Measurements from ENCODE around the gene LPP. TPM values are rescaled to one million over a fixed set of nuclear protein-coding genes. Genes with fewer than 3 reads are reported as not detected.

The LPP gene
- total RNA-seq, 6 donors from 2014 or later: 86.0 to 196 (median 160) TPM

- H3K4me1 ChIP-seq: peaks cover 5 to 13% (median 10%) of the 10 kb centered on the region in 4 donors
- no peaks in the 10 kb centered on the region for H3K9me3 ChIP-seq
- H3K27ac ChIP-seq: no peak overlapping the region
- 80 to 81% methylated on average over 1 of the region's 1 CpG for WGBS, 2 donors
- H3K4me3 ChIP-seq: no peak overlapping the region
- TF ChIP-seq POLR2A (IDR thresholded peaks at IDR 0.05) (no peak), POLR2AphosphoS5 (IDR thresholded peaks at IDR 0.05) (no peak), CTCF (IDR thresholded peaks at IDR 0.05) (no peak), EP300 (IDR thresholded peaks at IDR 0.05) (no peak)
- H3K36me3 ChIP-seq: no peaks in the 10 kb centered on the region
- no peak for ATAC-seq (ENCODE audit: low FRiP score in 2 of 2)
- no peaks in the 10 kb centered on the region for H3K27me3 ChIP-seq
- no peak for DNase-seq
Observed at GRCh38 chr3:188764609-188765008, 610.7 kb downstream of the LPP start.

GRCh38 chr3:188769831-188770230 is 615.9 kb downstream of the LPP start:
- no peak overlapping the region for H3K27ac ChIP-seq
- H3K27me3 ChIP-seq: no peaks in the 10 kb centered on the region
- H3K4me1 ChIP-seq: peaks cover 6 to 13% (median 8%) of the 10 kb centered on the region in 4 donors
- 75 to 77% methylated on average over 3 of the region's 3 CpGs for WGBS, 2 donors
- H3K9me3 ChIP-seq: no peaks in the 10 kb centered on the region
- no peak overlapping the region for H3K4me3 ChIP-seq
- DNase-seq (no peak), ATAC-seq (ENCODE audit: low FRiP score in 2 of 2) (no peak)
- H3K36me3 ChIP-seq: no peaks in the 10 kb centered on the region
- TF ChIP-seq EP300 (IDR thresholded peaks at IDR 0.05) (no peak), POLR2AphosphoS5 (IDR thresholded peaks at IDR 0.05) (no peak), CTCF (IDR thresholded peaks at IDR 0.05) (no peak), POLR2A (IDR thresholded peaks at IDR 0.05) (no peak)

GRCh38 chr3:188772886-188773285 is 618.9 kb downstream of the LPP start:
- Histone ChIP-seq H3K36me3 (no peaks in the 10 kb centered on the region), H3K9me3 (no peaks in the 10 kb centered on the region), H3K27ac (peak overlapping the region in 2 of 4 donors; percentile 33 to 49), H3K27me3 (no peaks in the 10 kb centered on the region), H3K4me3 (no peak overlapping the region), H3K4me1 (peaks cover 6 to 9% (median 8%) of the 10 kb centered on the region in 4 donors)
- DNase-seq (peak in 1 of 2 donors; percentile 64), ATAC-seq (ENCODE audit: low FRiP score in 2 of 2) (peak; percentile 71 to 72)
- 53 to 57% methylated on average over 3 of the region's 3 CpGs for WGBS, 2 donors
- no peak for TF ChIP-seq CTCF (IDR thresholded peaks at IDR 0.05)
- no peak for TF ChIP-seq POLR2A (IDR thresholded peaks at IDR 0.05)
- TF ChIP-seq EP300 (IDR thresholded peaks at IDR 0.05): peak in 1 of 4 donors; percentile 97
- peak; percentile 31 to 52 for TF ChIP-seq POLR2AphosphoS5 (IDR thresholded peaks at IDR 0.05)

GRCh38 chr3:188775412-188775811 is 621.5 kb downstream of the LPP start:
- H3K9me3 ChIP-seq: no peaks in the 10 kb centered on the region
- no peak overlapping the region for H3K4me3 ChIP-seq
- DNase-seq (no peak), ATAC-seq (ENCODE audit: low FRiP score in 2 of 2) (no peak)
- peaks cover 8 to 31% (median 20%) of the 10 kb centered on the region in 4 donors for H3K4me1 ChIP-seq
- H3K36me3 ChIP-seq: no peaks in the 10 kb centered on the region
- H3K27ac ChIP-seq: no peak overlapping the region
- 85 to 88% methylated on average over 3 of the region's 3 CpGs for WGBS, 2 donors
- no peaks in the 10 kb centered on the region for H3K27me3 ChIP-seq
- no peak for TF ChIP-seq POLR2AphosphoS5 (IDR thresholded peaks at IDR 0.05)
- TF ChIP-seq CTCF (IDR thresholded peaks at IDR 0.05): no peak
- no peak for TF ChIP-seq POLR2A (IDR thresholded peaks at IDR 0.05)
- TF ChIP-seq EP300 (IDR thresholded peaks at IDR 0.05): no peak

- no peak overlapping the region for H3K4me3 ChIP-seq
- TF ChIP-seq POLR2A (IDR thresholded peaks at IDR 0.05) (no peak), EP300 (IDR thresholded peaks at IDR 0.05) (no peak), CTCF (IDR thresholded peaks at IDR 0.05) (no peak)
- 75 to 84% methylated on average over 1 of the region's 1 CpG for WGBS, 2 donors
- H3K27me3 ChIP-seq: no peaks in the 10 kb centered on the region
- DNase-seq (no peak), ATAC-seq (ENCODE audit: low FRiP score in 2 of 2) (no peak)
- H3K36me3 ChIP-seq: no peaks in the 10 kb centered on the region
- peaks cover 18 to 39% (median 27%) of the 10 kb centered on the region in 4 donors for H3K4me1 ChIP-seq
- no peak overlapping the region for H3K27ac ChIP-seq
- no peaks in the 10 kb centered on the region for H3K9me3 ChIP-seq
Observed at GRCh38 chr3:188776447-188776846, 622.5 kb downstream of the LPP start.
